Ishikawa (cell line): Measurements from ENCODE around the gene TMEM171.

Source experiments
- CEBPB ChIP-seq: IDR thresholded peaks from 2 replicates; pipeline ENCODE4 v1.6.1; 2012
- EGR1 ChIP-seq: IDR thresholded peaks from 2 replicates; pipeline ENCODE4 v1.6.1; 2012
- EP300 ChIP-seq: IDR thresholded peaks from 2 replicates; pipeline ENCODE4 v1.6.1; 2012; ENCODE audit warnings: borderline replicate concordance
- FOXM1 ChIP-seq: IDR thresholded peaks from 2 replicates; pipeline ENCODE4 v1.6.1; 2012; ENCODE audit warnings: low read depth, borderline replicate concordance
- NFIC ChIP-seq: IDR thresholded peaks from 2 replicates; pipeline ENCODE4 v1.6.1; 2012
- RAD21 ChIP-seq: IDR thresholded peaks from 2 replicates; pipeline ENCODE4 v1.6.1; 2012; ENCODE audit warnings: low read depth
- TAF1 ChIP-seq: IDR thresholded peaks from 2 replicates; pipeline ENCODE4 v1.6.1; 2012; ENCODE audit warnings: low read depth, mild to moderate bottlenecking
- TCF12 ChIP-seq: IDR thresholded peaks from 2 replicates; pipeline ENCODE4 v1.6.1; 2012; ENCODE audit warnings: low read depth
- TEAD4 ChIP-seq: IDR thresholded peaks from 2 replicates; pipeline ENCODE4 v1.6.1; 2012
- YY1 ChIP-seq: IDR thresholded peaks from 2 replicates; pipeline ENCODE4 v1.6.1; 2012; ENCODE audit warnings: low read depth
- ZBTB7A ChIP-seq: IDR thresholded peaks from 2 replicates; pipeline ENCODE4 v1.6.1; 2012; ENCODE audit warnings: low read depth
- TF ChIP-seq, protein P1 (sequence below): IDR thresholded peaks from 2 replicates; pipeline ENCODE4 v1.6.1; 2012; ENCODE audit warnings: low read depth, mild to moderate bottlenecking
- TF ChIP-seq, protein P2 (sequence below): IDR thresholded peaks from 2 replicates; pipeline ENCODE4 v1.6.1; 2012
- TF ChIP-seq, protein P3 (sequence below): IDR thresholded peaks from 2 replicates; pipeline ENCODE4 v1.6.1; 2012

The TMEM171 gene

DNA sequence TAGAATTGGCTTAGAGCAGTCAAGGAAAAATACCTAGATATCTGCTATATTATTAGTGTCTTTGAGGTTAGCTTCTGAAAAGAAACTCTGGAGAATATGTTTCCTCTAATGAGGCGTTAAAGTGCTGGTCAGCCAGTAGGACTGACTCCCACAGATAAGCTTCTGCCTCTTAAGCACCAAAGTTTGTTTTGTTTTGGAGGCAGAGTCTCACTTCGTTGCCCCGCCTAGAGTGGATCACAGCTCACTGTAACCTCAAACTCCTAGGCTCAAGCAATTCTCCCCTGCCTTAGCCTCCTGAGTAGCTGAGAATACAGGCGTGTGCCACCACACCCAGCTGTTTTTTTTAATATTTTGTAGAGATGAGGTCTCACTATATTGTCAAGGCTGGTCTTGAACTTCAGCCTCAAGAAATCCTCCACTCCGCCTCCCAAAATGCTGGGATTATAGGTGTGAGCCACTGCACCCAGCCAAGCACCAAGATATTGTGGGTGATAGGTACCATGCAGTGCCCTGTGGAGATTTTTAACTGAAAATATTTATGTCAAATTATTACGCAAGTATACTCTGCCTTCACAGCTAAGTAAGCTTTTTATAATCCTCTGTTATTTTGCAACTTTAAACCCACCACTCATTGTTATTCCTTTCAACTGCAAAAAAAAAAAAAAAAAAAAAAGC is 24.7 kb upstream of the TMEM171 start:
- no peak for TF ChIP-seq YY1
- no peak for TF ChIP-seq TEAD4
- no peak for TF ChIP-seq TCF12
- no peak for TF ChIP-seq EGR1
- no peak for TF ChIP-seq EP300
- no peak for TF ChIP-seq TAF1
- no peak for TF ChIP-seq RAD21
- no peak for TF ChIP-seq CEBPB
- TF ChIP-seq, protein P1, sequence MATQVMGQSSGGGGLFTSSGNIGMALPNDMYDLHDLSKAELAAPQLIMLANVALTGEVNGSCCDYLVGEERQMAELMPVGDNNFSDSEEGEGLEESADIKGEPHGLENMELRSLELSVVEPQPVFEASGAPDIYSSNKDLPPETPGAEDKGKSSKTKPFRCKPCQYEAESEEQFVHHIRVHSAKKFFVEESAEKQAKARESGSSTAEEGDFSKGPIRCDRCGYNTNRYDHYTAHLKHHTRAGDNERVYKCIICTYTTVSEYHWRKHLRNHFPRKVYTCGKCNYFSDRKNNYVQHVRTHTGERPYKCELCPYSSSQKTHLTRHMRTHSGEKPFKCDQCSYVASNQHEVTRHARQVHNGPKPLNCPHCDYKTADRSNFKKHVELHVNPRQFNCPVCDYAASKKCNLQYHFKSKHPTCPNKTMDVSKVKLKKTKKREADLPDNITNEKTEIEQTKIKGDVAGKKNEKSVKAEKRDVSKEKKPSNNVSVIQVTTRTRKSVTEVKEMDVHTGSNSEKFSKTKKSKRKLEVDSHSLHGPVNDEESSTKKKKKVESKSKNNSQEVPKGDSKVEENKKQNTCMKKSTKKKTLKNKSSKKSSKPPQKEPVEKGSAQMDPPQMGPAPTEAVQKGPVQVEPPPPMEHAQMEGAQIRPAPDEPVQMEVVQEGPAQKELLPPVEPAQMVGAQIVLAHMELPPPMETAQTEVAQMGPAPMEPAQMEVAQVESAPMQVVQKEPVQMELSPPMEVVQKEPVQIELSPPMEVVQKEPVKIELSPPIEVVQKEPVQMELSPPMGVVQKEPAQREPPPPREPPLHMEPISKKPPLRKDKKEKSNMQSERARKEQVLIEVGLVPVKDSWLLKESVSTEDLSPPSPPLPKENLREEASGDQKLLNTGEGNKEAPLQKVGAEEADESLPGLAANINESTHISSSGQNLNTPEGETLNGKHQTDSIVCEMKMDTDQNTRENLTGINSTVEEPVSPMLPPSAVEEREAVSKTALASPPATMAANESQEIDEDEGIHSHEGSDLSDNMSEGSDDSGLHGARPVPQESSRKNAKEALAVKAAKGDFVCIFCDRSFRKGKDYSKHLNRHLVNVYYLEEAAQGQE, result no peak
- TF ChIP-seq, protein P2, sequence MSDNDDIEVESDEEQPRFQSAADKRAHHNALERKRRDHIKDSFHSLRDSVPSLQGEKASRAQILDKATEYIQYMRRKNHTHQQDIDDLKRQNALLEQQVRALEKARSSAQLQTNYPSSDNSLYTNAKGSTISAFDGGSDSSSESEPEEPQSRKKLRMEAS, result no peak

DNA sequence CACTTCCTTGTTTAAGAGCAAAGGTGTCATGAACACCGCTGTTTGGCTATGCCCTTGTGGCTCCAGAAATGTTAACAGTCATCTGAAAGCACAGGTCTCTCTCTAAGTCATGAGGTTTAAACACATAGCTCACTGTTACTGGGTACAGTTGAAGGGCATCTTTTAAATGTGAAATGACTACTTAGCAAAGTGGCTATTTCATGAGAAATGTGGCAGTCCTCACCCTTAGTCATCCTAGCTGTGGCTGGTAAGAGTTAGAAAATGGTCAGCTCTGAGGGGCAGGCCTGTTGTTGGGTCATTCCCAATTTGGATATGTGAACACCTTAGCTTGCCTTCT is 24.2 kb upstream of the TMEM171 start:
- TF ChIP-seq EP300 (no peak), CEBPB (no peak), FOXM1 (no peak), EGR1 (no peak), TAF1 (no peak), RAD21 (no peak), NFIC (no peak), ZBTB7A (no peak), TCF12 (no peak), YY1 (no peak), TEAD4 (no peak)
- TF ChIP-seq, protein P2, result no peak
- TF ChIP-seq, protein P3, sequence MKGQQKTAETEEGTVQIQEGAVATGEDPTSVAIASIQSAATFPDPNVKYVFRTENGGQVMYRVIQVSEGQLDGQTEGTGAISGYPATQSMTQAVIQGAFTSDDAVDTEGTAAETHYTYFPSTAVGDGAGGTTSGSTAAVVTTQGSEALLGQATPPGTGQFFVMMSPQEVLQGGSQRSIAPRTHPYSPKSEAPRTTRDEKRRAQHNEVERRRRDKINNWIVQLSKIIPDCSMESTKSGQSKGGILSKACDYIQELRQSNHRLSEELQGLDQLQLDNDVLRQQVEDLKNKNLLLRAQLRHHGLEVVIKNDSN, result no peak

DNA sequence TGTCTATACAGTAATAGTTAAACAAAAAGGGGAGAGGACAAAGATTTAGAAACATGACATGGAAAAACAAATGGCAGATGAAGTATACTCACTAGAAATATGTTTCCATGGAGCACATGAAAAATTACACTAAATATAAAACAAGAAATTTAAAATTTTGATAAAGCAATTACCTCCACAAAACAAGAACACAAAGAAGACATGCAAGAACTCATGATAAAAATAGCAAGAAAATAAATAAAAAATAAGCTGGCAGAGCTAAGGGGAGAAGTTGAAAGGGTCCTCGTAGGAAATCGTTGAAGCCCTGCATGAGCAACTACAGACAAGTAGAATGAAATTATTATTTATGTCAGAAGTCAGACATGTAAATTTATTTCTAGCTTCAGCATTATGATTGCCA is 22.6 kb upstream of the TMEM171 start:
- TF ChIP-seq NFIC (no peak), TAF1 (no peak), EGR1 (no peak), YY1 (no peak), EP300 (no peak), FOXM1 (no peak)
- TF ChIP-seq, protein P2, result no peak
- TF ChIP-seq, protein P1, result no peak

DNA sequence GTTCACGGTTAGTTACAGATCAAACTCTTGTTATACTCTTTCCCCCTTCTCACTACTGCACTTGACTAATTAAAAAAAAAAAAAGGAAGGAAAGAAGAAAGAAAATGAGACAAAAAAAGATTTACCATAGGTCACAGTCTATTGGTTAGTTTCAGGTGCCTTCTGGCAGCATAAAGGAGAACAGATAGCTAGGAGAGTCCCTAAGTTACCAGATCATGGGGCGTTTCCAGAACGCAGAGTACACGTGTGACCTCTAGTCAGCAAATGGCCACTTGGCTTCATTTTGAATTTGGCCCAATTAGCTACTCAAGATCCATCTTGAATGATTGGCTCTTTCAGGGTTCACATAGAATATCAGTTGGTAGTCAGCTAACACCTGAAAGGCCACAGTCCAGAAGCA is 20.3 kb upstream of the TMEM171 start:
- TF ChIP-seq TEAD4, result no peak
- TF ChIP-seq, protein P1, result no peak
- TF ChIP-seq CEBPB, result no peak
- no peak for TF ChIP-seq TAF1
- no peak for TF ChIP-seq EP300
- no peak for TF ChIP-seq EGR1
- TF ChIP-seq NFIC, result no peak
- no peak for TF ChIP-seq YY1
- TF ChIP-seq, protein P2, result no peak

DNA sequence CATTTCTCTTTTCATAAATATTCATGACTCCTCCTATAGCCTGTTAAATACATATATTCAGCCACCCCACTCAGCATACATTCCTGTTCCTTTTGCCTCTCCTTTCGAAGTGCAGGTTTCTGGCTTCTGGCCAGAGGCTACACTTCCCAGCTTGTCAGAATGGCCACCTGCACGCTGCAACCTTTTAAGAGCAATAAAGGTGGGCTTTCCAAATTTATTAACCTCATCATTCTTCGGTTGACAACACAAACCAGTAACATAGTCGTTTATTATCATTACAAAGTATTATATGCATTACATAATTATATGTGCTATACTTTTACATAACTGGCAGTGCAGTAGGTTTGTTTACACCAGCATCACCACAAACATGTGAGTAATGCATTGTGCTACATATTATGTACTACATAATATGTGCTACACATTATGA is 16.5 kb upstream of the TMEM171 start:
- no peak for TF ChIP-seq TAF1
- peak; percentile 35; the same call in 1 of the 2 replicates for TF ChIP-seq NFIC
